Measurements from ENCODE around the gene HSPBAP1. TPM values are rescaled to one million over a fixed set of nuclear protein-coding genes. Genes with fewer than 3 reads are reported as not detected.

Gene HSPBAP1
- total RNA-seq, 1 experiment from 2014 or later: 9.8 TPM

GRCh38 chr3:122826278-122826677, 32.6 kb upstream of the HSPBAP1 start:
- Histone ChIP-seq H2BK120ac (ENCODE audit: low read depth, low read length, poor library complexity, severe bottlenecking) (no peak overlapping the region), H3K9me3 (ENCODE audit: control insufficient read depth, low read depth, low read length) (no peaks in the 10 kb centered on the region), H3K23me2 (ENCODE audit: insufficient read length, low read depth, low read length, poor library complexity, severe bottlenecking) (no peaks in the 10 kb centered on the region), H2BK15ac (ENCODE audit: low read depth, low read length) (no peak overlapping the region), H2AK5ac (ENCODE audit: insufficient read length, low read length) (no peak overlapping the region), H3K18ac (ENCODE audit: insufficient read length, low read depth, low read length) (no peak overlapping the region), H3K27me3 (ENCODE audit: insufficient read depth, low read length) (no peaks in the 10 kb centered on the region), H3K79me2 (ENCODE audit: insufficient read depth, low read length) (no peaks in the 10 kb centered on the region), H3K23ac (ENCODE audit: insufficient read length, low read depth, low read length) (no peak overlapping the region), H3K4me1 (ENCODE audit: insufficient read depth, low read length) (no peaks in the 10 kb centered on the region), H3K9ac (ENCODE audit: extremely low read depth, insufficient read length, low read length) (no peak overlapping the region), H3T11ph (ENCODE audit: low read length) (no peak overlapping the region), H2AFZ (ENCODE audit: low read length) (no peak overlapping the region), H3K56ac (ENCODE audit: insufficient read length, low read depth, low read length) (no peak overlapping the region), H4K5ac (ENCODE audit: insufficient read length, low read depth, low read length) (no peak overlapping the region), H4K91ac (ENCODE audit: insufficient read length, low read depth, low read length) (no peak overlapping the region), H4K20me1 (ENCODE audit: control insufficient read depth, insufficient read depth, insufficient read length) (no peaks in the 10 kb centered on the region), H3K4ac (ENCODE audit: low read depth, low read length) (no peak overlapping the region), H3K27ac (ENCODE audit: insufficient read length, low read depth, low read length) (no peak overlapping the region), H3K4me2 (ENCODE audit: insufficient read depth, insufficient read length, low read length) (no peak overlapping the region), H4K8ac (replicated peaks; ENCODE audit: insufficient read length, low read depth, low read length) (no peak overlapping the region), H3K79me1 (ENCODE audit: insufficient read depth, low read depth, low read length, poor library complexity, severe bottlenecking) (no peaks in the 10 kb centered on the region), H3K14ac (ENCODE audit: insufficient read depth, low read length) (no peak overlapping the region), H2BK20ac (ENCODE audit: low read depth, low read length, poor library complexity, severe bottlenecking) (no peak overlapping the region), H2BK12ac (ENCODE audit: insufficient read length, low read depth, low read length) (no peak overlapping the region), H2BK5ac (ENCODE audit: insufficient read length, low read length) (no peak overlapping the region)
- H3K36me3 Mint-ChIP-seq (ENCODE audit: insufficient read depth in 1 of 3, low read depth in 3 of 3): peaks cover 0 to 4% (median 0%) of the 10 kb centered on the region in 3 experiments; a peak in 3 of 7 replicates
- H3K4me3 Mint-ChIP-seq: no peak overlapping the region
- WGBS (ENCODE audit: extremely low coverage, insufficient read length, low lambda C conversion rate): no CpG with 5 or more reads among the region's 1 CpG
- H3K27ac Mint-ChIP-seq: no peak overlapping the region
- DNase-seq: no peak
- no peak for TF ChIP-seq CTCF (conservative IDR thresholded peaks at IDR 0.05)
- no peaks in the 10 kb centered on the region for H3K27me3 Mint-ChIP-seq (ENCODE audit: low read depth)
- H3K9me3 Mint-ChIP-seq: no peaks in the 10 kb centered on the region
- no peaks in the 10 kb centered on the region for H3K4me1 Mint-ChIP-seq

Data from H9 (cell line).